Calu3 (cell line): Measurements from ENCODE around the gene PGM1. TPM values are rescaled to one million over a fixed set of nuclear protein-coding genes. Genes with fewer than 3 reads are reported as not detected.

Experiments used
- BruUV-seq: library from RNA; stranded (reverse); fragments of 400-500 nt; replicated peaks from 2 replicates; lab custom pipeline; 2021; lab: Mats Ljungman, UMichigan
- CTCF ChIA-PET: fragments of 300-600 bp; sonication (Branson Sonifier 250); formaldehyde crosslinking; loops from one replicate; lab custom pipeline; 2022; ENCODE audit warnings: antibody characterized with exemption; lab: Charles Lee
- DNase-seq: peaks from one replicate; pipeline ENCODE4 v3.0.0; 2022
- H3K27ac Mint-ChIP-seq: one replicate; pipeline ENCODE4 v1.8.0; 2022; ENCODE audit warnings: mixed read lengths; ENCODE audit not compliant: unreplicated experiment
- H3K27me3 Mint-ChIP-seq: one replicate; pipeline ENCODE4 v1.8.0; 2022; ENCODE audit warnings: mixed read lengths; ENCODE audit not compliant: unreplicated experiment
- H3K36me3 Mint-ChIP-seq: one replicate; pipeline ENCODE4 v1.8.0; 2022; ENCODE audit warnings: mild to moderate bottlenecking, moderate library complexity, mixed read lengths; ENCODE audit not compliant: insufficient read depth, unreplicated experiment
- H3K4me1 Mint-ChIP-seq: one replicate; pipeline ENCODE4 v1.8.0; 2022; ENCODE audit warnings: mild to moderate bottlenecking, low read depth, mixed read lengths; ENCODE audit not compliant: unreplicated experiment
- H3K4me3 Mint-ChIP-seq: one replicate; pipeline ENCODE4 v1.8.0; 2022; ENCODE audit warnings: mild to moderate bottlenecking, low read depth, moderate library complexity, mixed read lengths; ENCODE audit not compliant: unreplicated experiment
- H3K9me3 Mint-ChIP-seq: one replicate; pipeline ENCODE4 v1.8.0; 2022; ENCODE audit warnings: low read depth, mixed read lengths; ENCODE audit not compliant: unreplicated experiment
- intact Hi-C: fragments of 100-400 bp; cut with micrococcal nuclease; formaldehyde crosslinking; loops from one replicate; pipeline ENCODE4 v1.10.0; 2022; ENCODE audit not compliant: unreplicated experiment
- total RNA-seq: library from RNA; stranded (reverse); gene quantifications from 2 replicates; pipeline ENCODE4 v1.2.3, GENCODE V29; 2022
- TF ChIP-seq, protein P1 (sequence below): fragments of 200-600 bp; IDR thresholded peaks from one replicate; pipeline ENCODE4 v1.8.0; 2022; ENCODE audit warnings: antibody characterized with exemption; ENCODE audit not compliant: unreplicated experiment

PGM1 gene
- total RNA-seq, 1 experiment from 2014 or later = 52.9 TPM

DNA sequence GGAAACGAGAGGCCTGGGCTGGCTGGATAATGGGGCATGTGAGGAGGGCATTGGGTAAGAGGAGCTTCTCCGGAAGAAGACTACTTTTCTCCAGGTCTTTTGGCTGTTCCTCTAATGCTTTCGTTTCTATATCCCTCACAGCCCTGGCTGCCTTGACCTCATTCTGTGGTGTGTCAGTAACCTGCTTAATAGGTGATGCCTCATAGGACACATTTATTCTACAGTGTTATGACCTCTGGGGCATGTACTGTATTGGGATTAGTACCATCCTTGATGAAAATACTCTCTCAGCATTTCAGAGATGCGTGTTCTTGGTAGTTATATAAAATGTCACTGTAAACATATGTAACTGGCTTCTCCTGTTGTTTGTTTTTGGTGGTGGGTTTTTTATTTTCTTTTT, 40.1 kb downstream of the PGM1 start:
- CTCF ChIA-PET = no interaction called here
- TF ChIP-seq, protein P1, sequence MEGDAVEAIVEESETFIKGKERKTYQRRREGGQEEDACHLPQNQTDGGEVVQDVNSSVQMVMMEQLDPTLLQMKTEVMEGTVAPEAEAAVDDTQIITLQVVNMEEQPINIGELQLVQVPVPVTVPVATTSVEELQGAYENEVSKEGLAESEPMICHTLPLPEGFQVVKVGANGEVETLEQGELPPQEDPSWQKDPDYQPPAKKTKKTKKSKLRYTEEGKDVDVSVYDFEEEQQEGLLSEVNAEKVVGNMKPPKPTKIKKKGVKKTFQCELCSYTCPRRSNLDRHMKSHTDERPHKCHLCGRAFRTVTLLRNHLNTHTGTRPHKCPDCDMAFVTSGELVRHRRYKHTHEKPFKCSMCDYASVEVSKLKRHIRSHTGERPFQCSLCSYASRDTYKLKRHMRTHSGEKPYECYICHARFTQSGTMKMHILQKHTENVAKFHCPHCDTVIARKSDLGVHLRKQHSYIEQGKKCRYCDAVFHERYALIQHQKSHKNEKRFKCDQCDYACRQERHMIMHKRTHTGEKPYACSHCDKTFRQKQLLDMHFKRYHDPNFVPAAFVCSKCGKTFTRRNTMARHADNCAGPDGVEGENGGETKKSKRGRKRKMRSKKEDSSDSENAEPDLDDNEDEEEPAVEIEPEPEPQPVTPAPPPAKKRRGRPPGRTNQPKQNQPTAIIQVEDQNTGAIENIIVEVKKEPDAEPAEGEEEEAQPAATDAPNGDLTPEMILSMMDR = no peak
- intact Hi-C loops = no loop called here
- no peaks in the 10 kb centered on the region for H3K9me3 Mint-ChIP-seq
- peaks cover 45% of the 10 kb centered on the region for H3K4me1 Mint-ChIP-seq
- no peak for DNase-seq
- no peak overlapping the region for H3K4me3 Mint-ChIP-seq
- H3K27me3 Mint-ChIP-seq = no peaks in the 10 kb centered on the region
- peaks cover 8% of the 10 kb centered on the region for H3K36me3 Mint-ChIP-seq
- peak overlapping the region; percentile 21 for H3K27ac Mint-ChIP-seq
- BruUV-seq = no TSS peak

- no peaks in the 10 kb centered on the region for H3K27me3 Mint-ChIP-seq
- no TSS peak for BruUV-seq
- intact Hi-C loops = no loop called here
- no peak overlapping the region for H3K4me3 Mint-ChIP-seq
- CTCF ChIA-PET = no interaction called here
- TF ChIP-seq, protein P1 = no peak
- no peaks in the 10 kb centered on the region for H3K9me3 Mint-ChIP-seq
- peaks cover 45% of the 10 kb centered on the region for H3K4me1 Mint-ChIP-seq
- no peak overlapping the region for H3K27ac Mint-ChIP-seq
- no peak for DNase-seq
- peaks cover 14% of the 10 kb centered on the region for H3K36me3 Mint-ChIP-seq
Observed at GRCh38 chr1:63634471-63634870, 41.3 kb downstream of the PGM1 start.

DNA sequence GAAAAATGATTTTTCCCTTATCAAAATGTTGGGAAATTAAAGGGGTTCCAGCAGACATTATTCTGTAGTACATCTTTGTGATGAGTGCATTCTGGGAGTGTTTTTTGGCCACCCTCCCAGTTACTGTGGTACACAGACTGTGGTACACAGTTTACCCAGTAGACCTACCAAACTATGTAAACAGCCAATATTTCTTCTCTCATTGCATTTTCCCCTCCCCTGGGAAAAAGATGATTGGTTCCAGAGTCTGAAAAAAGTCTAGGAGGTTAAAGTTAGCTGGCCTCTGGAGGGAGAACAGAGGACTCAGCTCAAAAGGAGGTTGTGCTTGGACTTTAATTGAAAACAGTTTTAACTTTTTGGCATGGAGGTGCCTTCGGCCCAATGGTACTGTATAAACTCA, 42.5 kb downstream of the PGM1 start:
- Mint-ChIP-seq H3K4me3 (no peak overlapping the region), H3K36me3 (peaks cover 14% of the 10 kb centered on the region), H3K4me1 (peaks cover 49% of the 10 kb centered on the region), H3K27ac (no peak overlapping the region), H3K27me3 (no peaks in the 10 kb centered on the region), H3K9me3 (no peaks in the 10 kb centered on the region)
- no TSS peak for BruUV-seq
- TF ChIP-seq, protein P1 = no peak
- CTCF ChIA-PET = no interaction called here
- no peak for DNase-seq
- intact Hi-C loops = no loop called here

- Mint-ChIP-seq H3K36me3 (peaks cover 19% of the 10 kb centered on the region), H3K4me3 (no peak overlapping the region), H3K4me1 (peaks cover 57% of the 10 kb centered on the region), H3K9me3 (no peaks in the 10 kb centered on the region), H3K27me3 (no peaks in the 10 kb centered on the region), H3K27ac (peak overlapping the region; percentile 6)
- DNase-seq = no peak
- CTCF ChIA-PET = no interaction called here
- intact Hi-C loops = no loop called here
- BruUV-seq = no TSS peak
- TF ChIP-seq, protein P1 = no peak
Observed at GRCh38 chr1:63636192-63637105, 43.2 kb downstream of the PGM1 start.
